HT-29 (cell line): ENCODE results near the gene CBX5. TPM values are rescaled to one million over a fixed set of nuclear protein-coding genes. Genes with fewer than 3 reads are reported as not detected.
"Not testable (repeated sequence)": the region's sequence is repeated elsewhere in the genome, so short reads cannot be mapped to it uniquely, and the experiment has no call there.

Source experiments
- DNase-seq: peaks from one replicate; pipeline ENCODE4 v3.0.0-alpha.2; 2015; ENCODE audit warnings: low spot score
- small RNA-seq: library from RNA; depleted of rRNA; stranded (forward); fragments of <200 nt; gene quantifications from one replicate; pipeline ENCODE3, GENCODE V24; 2014
- total RNA-seq: library from RNA; depleted of rRNA; stranded (reverse); fragments of >200 nt; shearing (Covaris generic); gene quantifications from 2 replicates; pipeline ENCODE4 v1.2.3, GENCODE V29; 2014; rRNA removed

The CBX5 gene
- total RNA-seq, 1 experiment from 2014 or later = 16.7 TPM

- DNase-seq = no peak
Observed at GRCh38 chr12:54199034-54199433, 80.9 kb downstream of the CBX5 start.

- no peak for DNase-seq
Observed at GRCh38 chr12:54197431-54197909, 82.5 kb downstream of the CBX5 start.

- DNase-seq = no peak
Observed at GRCh38 chr12:54197010-54197409, 82.9 kb downstream of the CBX5 start.

- DNase-seq = no peak
Observed at GRCh38 chr12:54196396-54196795, 83.5 kb downstream of the CBX5 start.

- peak; percentile 49 for DNase-seq
Observed at GRCh38 chr12:54195737-54196347, 84.1 kb downstream of the CBX5 start.

- no peak for DNase-seq
Observed at GRCh38 chr12:54195080-54195736, 84.7 kb downstream of the CBX5 start.

- not testable (repeated sequence) for DNase-seq
Observed at GRCh38 chr12:54194611-54195010, 85.3 kb downstream of the CBX5 start.

GRCh38 chr12:54193434-54193833 lies 86.5 kb downstream of the CBX5 start:
- no peak for DNase-seq

GRCh38 chr12:54191550-54192022 lies 88.3 kb downstream of the CBX5 start:
- peak; percentile 90 for DNase-seq

- no peak for DNase-seq
Observed at GRCh38 chr12:54191126-54191525, 88.8 kb downstream of the CBX5 start.

- no peak for DNase-seq
Observed at GRCh38 chr12:54189198-54189539, 90.8 kb downstream of the CBX5 start.

GRCh38 chr12:54187075-54187474 lies 92.8 kb downstream of the CBX5 start:
- DNase-seq = no peak

- no peak for DNase-seq
Observed at GRCh38 chr12:54185919-54186318, 94.0 kb downstream of the CBX5 start.

- not testable (repeated sequence) for DNase-seq
Observed at GRCh38 chr12:54185297-54185696, 94.6 kb downstream of the CBX5 start.

GRCh38 chr12:54184024-54184805 lies 95.7 kb downstream of the CBX5 start:
- no peak for DNase-seq

- DNase-seq = no peak
Observed at GRCh38 chr12:54182981-54183380, 96.9 kb downstream of the CBX5 start.

GRCh38 chr12:54182086-54182485 lies 97.8 kb downstream of the CBX5 start:
- no peak for DNase-seq

Small RNA genes within 50 kb of the gene (small RNA-seq; reads per million reads assigned to genes)
- not detected for gene RN7SL390P
- gene RNU6-950P = not detected

Other genes starting within 250 kb of the CBX5 start
- gene HOXC5, start 247.1 kb downstream of the CBX5 start, total RNA-seq = 0.41 and 0.81 TPM in 2 replicates
- gene HOXC4, start 226.3 kb downstream of the CBX5 start, total RNA-seq = 4.0 and 6.8 TPM in 2 replicates
- gene SMUG1, start 91.1 kb downstream of the CBX5 start, total RNA-seq = 87.8 and 106 TPM in 2 replicates
- 283 and 287 TPM in 2 replicates for gene HNRNPA1, start 604 bp upstream of the CBX5 start, total RNA-seq
- 0.20 TPM in 1 of 2 replicates, not detected in the other for gene NFE2, start 20.9 kb upstream of the CBX5 start, total RNA-seq
- gene COPZ1, start 45.0 kb upstream of the CBX5 start, total RNA-seq = 83.7 and 89.9 TPM in 2 replicates
- gene GPR84, start 84.4 kb upstream of the CBX5 start, total RNA-seq = not detected in 2 replicates
- gene ZNF385A, start 104.6 kb upstream of the CBX5 start, total RNA-seq = 0.10 and 1.3 TPM in 2 replicates
- not detected in 2 replicates for gene ITGA5, start 139.1 kb upstream of the CBX5 start, total RNA-seq
- gene GTSF1, start 193.5 kb upstream of the CBX5 start, total RNA-seq = not detected in 2 replicates
- gene NCKAP1L, start 217.6 kb upstream of the CBX5 start, total RNA-seq = not detected in 2 replicates